Right lobe of liver (tissue), 4 donors: ENCODE results near the gene KY.

ENCODE experiments used
- CTCF ChIP-seq, 4 donors: fragments of 200-600 bp in 3 of 4; fragments of 450-650 bp in 1 of 4; IDR thresholded peaks; one replicate each; pipeline versions ENCODE4 v1.5.1 to v1.8.0; 2016 to 2022; ENCODE audit warnings: antibody characterized with exemption in 4 of 4, mild to moderate bottlenecking in 2 of 4
- POLR2A ChIP-seq: fragments of 450-650 bp; IDR thresholded peaks from one replicate; pipeline ENCODE4 v1.6.1; 2017; ENCODE audit warnings: antibody characterized with exemption, mild to moderate bottlenecking
- donor health status: DM: no; HTN: no; CAD: no.
- donor health status: DM: no; HTN: no; CAD: no.
- donor health status: DM: no; HTN: yes; CAD: no.

GRCh38 chr3:134630506-134630905 lies 20.3 kb downstream of the KY start:
- TF ChIP-seq CTCF (IDR thresholded peaks at IDR 0.05) (peak in 1 of 4 donors; percentile 4), POLR2A (no peak)
